ENCODE data around the gene PLLP. TPM values are rescaled to one million over a fixed set of nuclear protein-coding genes. Genes with fewer than 3 reads are reported as not detected.

Gene PLLP
- total RNA-seq, 1 donor from 2014 or later = 0.21 TPM

GRCh38 chr16:57257455-57258070 is 26.9 kb downstream of the PLLP start:
- no peaks in the 10 kb centered on the region for H3K27me3 ChIP-seq
- H3K4me3 ChIP-seq = no peak overlapping the region
- H3K4me1 ChIP-seq = peaks cover 0 to 2% of the 10 kb centered on the region in 2 donors
- intact Hi-C loops (cut with DNase I) = no loop called here
- peak in 1 of 2 donors; percentile 46 for DNase-seq (ENCODE audit: low spot score in 2 of 2)
- H3K27ac ChIP-seq = no peak overlapping the region
- no peak for TF ChIP-seq CTCF (IDR thresholded peaks at IDR 0.05)
- no peaks in the 10 kb centered on the region for H3K9me3 ChIP-seq
- H3K36me3 ChIP-seq = peaks cover 29 to 36% of the 10 kb centered on the region in 2 donors

- intact Hi-C loops (cut with DNase I) = no loop called here
- no peak for TF ChIP-seq CTCF (IDR thresholded peaks at IDR 0.05)
- Histone ChIP-seq H3K27ac (no peak overlapping the region), H3K9me3 (no peaks in the 10 kb centered on the region), H3K27me3 (no peaks in the 10 kb centered on the region), H3K4me3 (no peak overlapping the region), H3K4me1 (peaks cover 0 to 2% of the 10 kb centered on the region in 2 donors), H3K36me3 (peaks cover 37 to 44% of the 10 kb centered on the region in 2 donors)
- DNase-seq (ENCODE audit: low spot score in 2 of 2) = peak in 1 of 2 donors; percentile 53
Measured at GRCh38 chr16:57256601-57257395, 27.7 kb downstream of the PLLP start.

GRCh38 chr16:57255686-57256415 is 28.6 kb downstream of the PLLP start:
- Histone ChIP-seq H3K27me3 (no peaks in the 10 kb centered on the region), H3K27ac (no peak overlapping the region), H3K9me3 (no peaks in the 10 kb centered on the region), H3K36me3 (peaks cover 46 to 53% of the 10 kb centered on the region in 2 donors), H3K4me3 (no peak overlapping the region), H3K4me1 (peaks cover 0 to 2% of the 10 kb centered on the region in 2 donors)
- peak in 1 of 2 donors; percentile 49 for DNase-seq (ENCODE audit: low spot score in 2 of 2)
- no peak for TF ChIP-seq CTCF (IDR thresholded peaks at IDR 0.05)
- intact Hi-C loops (cut with DNase I) = no loop called here

GRCh38 chr16:57253466-57253865 is 31.0 kb downstream of the PLLP start:
- H3K36me3 ChIP-seq = peaks cover 65 to 77% of the 10 kb centered on the region in 2 donors
- no peak overlapping the region for H3K27ac ChIP-seq
- intact Hi-C loops (cut with DNase I) = no loop called here
- peak in 1 of 2 donors; percentile 18 for DNase-seq (ENCODE audit: low spot score in 2 of 2)
- no peak for TF ChIP-seq CTCF (IDR thresholded peaks at IDR 0.05)
- H3K4me3 ChIP-seq = no peak overlapping the region
- H3K27me3 ChIP-seq = no peaks in the 10 kb centered on the region
- no peaks in the 10 kb centered on the region for H3K4me1 ChIP-seq
- no peaks in the 10 kb centered on the region for H3K9me3 ChIP-seq

- intact Hi-C loops (cut with DNase I) = no loop called here
- Histone ChIP-seq H3K4me3 (no peak overlapping the region), H3K36me3 (peaks cover 69 to 87% of the 10 kb centered on the region in 2 donors), H3K27ac (no peak overlapping the region), H3K4me1 (no peaks in the 10 kb centered on the region), H3K27me3 (no peaks in the 10 kb centered on the region), H3K9me3 (no peaks in the 10 kb centered on the region)
- peak in 1 of 2 donors; percentile 37 for DNase-seq (ENCODE audit: low spot score in 2 of 2)
- TF ChIP-seq CTCF (IDR thresholded peaks at IDR 0.05) = no peak
Measured at GRCh38 chr16:57252148-57252721, 32.2 kb downstream of the PLLP start.

Measured in ascending aorta (tissue), 2 donors.